NCI-H2081 treated with DMSO at 0.1 percent for 48 hours (cell line): Measurements from ENCODE around the gene MAPKBP1.
"Not testable (repeated sequence)": the region's sequence is repeated elsewhere in the genome, so short reads cannot be mapped to it uniquely, and the experiment has no call there.

Experiments used
- DNase-seq: peaks from one replicate; lab custom pipeline; 2025; lab: John Stamatoyannopoulos, UW

Gene MAPKBP1

GRCh38 chr15:41827880-41828806 lies 53.9 kb downstream of the MAPKBP1 start, which contains the start of gene JMJD7:
Gene JMJD7, plus strand, starts transcription at chr15:41828092. Its CDS starts 33 bp downstream, at chr15:41828125.
- no peak for DNase-seq

- DNase-seq, result no peak
Observed at GRCh38 chr15:41828807-41829141, 54.5 kb downstream of the MAPKBP1 start.

- DNase-seq, result no peak
Observed at GRCh38 chr15:41829959-41830646, 55.8 kb downstream of the MAPKBP1 start.

- DNase-seq, result not testable (repeated sequence)
Observed at GRCh38 chr15:41831291-41831690, 57.0 kb downstream of the MAPKBP1 start.

GRCh38 chr15:41832208-41832607 lies 57.9 kb downstream of the MAPKBP1 start:
- no peak for DNase-seq

- no peak for DNase-seq
Observed at GRCh38 chr15:41832875-41833274, 58.6 kb downstream of the MAPKBP1 start.

GRCh38 chr15:41834096-41834495 lies 59.8 kb downstream of the MAPKBP1 start:
- DNase-seq, result no peak

GRCh38 chr15:41836073-41836472 lies 61.8 kb downstream of the MAPKBP1 start:
- DNase-seq, result no peak

- DNase-seq, result no peak
Observed at GRCh38 chr15:41836713-41837454, 62.6 kb downstream of the MAPKBP1 start.

GRCh38 chr15:41838400-41838897 lies 64.2 kb downstream of the MAPKBP1 start, which contains the start of gene PLA2G4B:
Gene PLA2G4B, plus strand, starts transcription at chr15:41838847. Its CDS starts 67 bp downstream, at chr15:41838914.
- DNase-seq, result no peak

- no peak for DNase-seq
Observed at GRCh38 chr15:41839781-41840491, 65.7 kb downstream of the MAPKBP1 start.

- no peak for DNase-seq
Observed at GRCh38 chr15:41840673-41841072, 66.4 kb downstream of the MAPKBP1 start.

- DNase-seq, result no peak
Observed at GRCh38 chr15:41841131-41841530, 66.8 kb downstream of the MAPKBP1 start.

- DNase-seq, result no peak
Observed at GRCh38 chr15:41842229-41842628, 67.9 kb downstream of the MAPKBP1 start.

- no peak for DNase-seq
Observed at GRCh38 chr15:41843571-41843970, 69.3 kb downstream of the MAPKBP1 start.

GRCh38 chr15:41844814-41845213 lies 70.5 kb downstream of the MAPKBP1 start:
- no peak for DNase-seq

GRCh38 chr15:41847206-41847605 lies 72.9 kb downstream of the MAPKBP1 start:
- no peak for DNase-seq

GRCh38 chr15:41847981-41848380 lies 73.7 kb downstream of the MAPKBP1 start:
- no peak for DNase-seq

GRCh38 chr15:41848631-41849030 lies 74.3 kb downstream of the MAPKBP1 start:
- no peak for DNase-seq

GRCh38 chr15:41849204-41849603 lies 74.9 kb downstream of the MAPKBP1 start:
- DNase-seq, result no peak

GRCh38 chr15:41849861-41850260 lies 75.6 kb downstream of the MAPKBP1 start:
- no peak for DNase-seq
